ENCODE data around the gene AMDHD2. TPM values are rescaled to one million over a fixed set of nuclear protein-coding genes. Genes with fewer than 3 reads are reported as not detected.

AMDHD2 gene
- total RNA-seq, 1 donor from 2014 or later = 90.8 TPM

GRCh38 chr16:2474877-2475412 lies 45.2 kb upstream of the AMDHD2 start, which contains the start of gene TBC1D24:
TSS of gene TBC1D24 (plus strand) at chr16:2475127. CDS start at chr16:2496149, 21,022 bp downstream.
- ChIA-PET CTCF (interaction anchor here (0.9 to 1.4 kb wide), 2 partner anchors 13 to 45 kb away, joined by 3 read pairs; no protein-coding TSS in a partner anchor), POLR2A (interaction anchor here (0.6 to 2.3 kb wide), 12 partner anchors 12 to 510 kb away, joined by 3 to 18 read pairs (median 4); partner anchors contain the start of genes AMDHD2, PGP, RPS2 and TEDC2)
- Mint-ChIP-seq H3K27ac (no peak within 1 kb of the TSS), H3K36me3 (ENCODE audit: low read depth) (no peaks in the 10 kb centered on the region), H3K4me1 (peaks cover 25% of the 10 kb centered on the region), H3K27me3 (peaks cover 10% of the 10 kb centered on the region), H3K9me3 (no peaks in the 10 kb centered on the region), H3K4me3 (peak within 1 kb of the TSS; percentile 83)
- intact Hi-C loops (cut with micrococcal nuclease) = loop anchor here (1.0 to 2.0 kb wide), 4 partner anchors 12 to 135 kb away; partner anchors contain the start of genes ABCA3, CCNF and TEDC2
- DNase-seq (peak; percentile 89), ATAC-seq (ENCODE audit: low read depth) (peak; percentile 79)
- TF ChIP-seq CTCF (IDR thresholded peaks at IDR 0.05) = no peak

GRCh38 chr16:2475413-2476344 lies 44.5 kb upstream of the AMDHD2 start:
- Mint-ChIP-seq H3K27me3 (peaks cover 4% of the 10 kb centered on the region), H3K36me3 (ENCODE audit: low read depth) (no peaks in the 10 kb centered on the region), H3K4me3 (peak overlapping the region; percentile 64), H3K4me1 (peaks cover 18% of the 10 kb centered on the region), H3K9me3 (no peaks in the 10 kb centered on the region), H3K27ac (no peak overlapping the region)
- no peak for TF ChIP-seq CTCF (IDR thresholded peaks at IDR 0.05)
- ATAC-seq (ENCODE audit: low read depth) (peak; percentile 41), DNase-seq (no peak)
- CTCF ChIA-PET = interaction anchor here (0.9 to 1.4 kb wide), 2 partner anchors 12 to 46 kb away, joined by 3 read pairs; no protein-coding TSS in a partner anchor
- POLR2A ChIA-PET = interaction anchor here (0.7 to 2.3 kb wide), 11 partner anchors 11 to 511 kb away, joined by 3 to 18 read pairs (median 5); partner anchors contain the start of genes AMDHD2, PGP, RPS2 and TEDC2
- intact Hi-C loops (cut with micrococcal nuclease) = loop anchor here (1.0 to 2.0 kb wide), 2 partner anchors 47 to 135 kb away; partner anchors contain the start of genes ABCA3 and CCNF

- H3K27ac Mint-ChIP-seq = peak overlapping the region; percentile 12
- peak overlapping the region; percentile 61 for H3K4me3 Mint-ChIP-seq
- ChIA-PET POLR2A (no interaction called here), CTCF (no interaction called here)
- H3K4me1 Mint-ChIP-seq = peaks cover 18% of the 10 kb centered on the region
- DNase-seq (no peak), ATAC-seq (ENCODE audit: low read depth) (no peak)
- H3K27me3 Mint-ChIP-seq = peaks cover 4% of the 10 kb centered on the region
- no peak for TF ChIP-seq CTCF (IDR thresholded peaks at IDR 0.05)
- intact Hi-C loops (cut with micrococcal nuclease) = no loop called here
- H3K9me3 Mint-ChIP-seq = no peaks in the 10 kb centered on the region
- H3K36me3 Mint-ChIP-seq (ENCODE audit: low read depth) = no peaks in the 10 kb centered on the region
Measured at GRCh38 chr16:2476345-2476720, 43.8 kb upstream of the AMDHD2 start.

GRCh38 chr16:2476741-2477140 lies 43.4 kb upstream of the AMDHD2 start:
- H3K4me1 Mint-ChIP-seq = peaks cover 18% of the 10 kb centered on the region
- H3K27ac Mint-ChIP-seq = peak overlapping the region; percentile 12
- POLR2A ChIA-PET = no interaction called here
- CTCF ChIA-PET = no interaction called here
- DNase-seq (no peak), ATAC-seq (ENCODE audit: low read depth) (no peak)
- no peak for TF ChIP-seq CTCF (IDR thresholded peaks at IDR 0.05)
- H3K4me3 Mint-ChIP-seq = peak overlapping the region; percentile 61
- no peaks in the 10 kb centered on the region for H3K36me3 Mint-ChIP-seq (ENCODE audit: low read depth)
- peaks cover 4% of the 10 kb centered on the region for H3K27me3 Mint-ChIP-seq
- no peaks in the 10 kb centered on the region for H3K9me3 Mint-ChIP-seq
- intact Hi-C loops (cut with micrococcal nuclease) = no loop called here

GRCh38 chr16:2477327-2477726 lies 42.8 kb upstream of the AMDHD2 start:
- Mint-ChIP-seq H3K4me1 (peaks cover 17% of the 10 kb centered on the region), H3K27me3 (peaks cover 4% of the 10 kb centered on the region), H3K36me3 (ENCODE audit: low read depth) (no peaks in the 10 kb centered on the region), H3K9me3 (no peaks in the 10 kb centered on the region), H3K27ac (peak overlapping the region; percentile 11), H3K4me3 (no peak overlapping the region)
- ChIA-PET CTCF (no interaction called here), POLR2A (interaction anchor here (1.1 kb wide), 1 partner anchor 18 kb away, joined by 3 read pairs; the partner anchor contains the start of gene TEDC2)
- ATAC-seq (ENCODE audit: low read depth) (no peak), DNase-seq (no peak)
- no peak for TF ChIP-seq CTCF (IDR thresholded peaks at IDR 0.05)
- intact Hi-C loops (cut with micrococcal nuclease) = no loop called here
